Fibroblast of lung (primary cell): ENCODE measurements around the gene GCK. TPM values are rescaled to one million over a fixed set of nuclear protein-coding genes. Genes with fewer than 3 reads are reported as not detected.

Source experiments
- DNase-seq, 2 donors: peaks; one replicate each; pipeline versions ENCODE4 v3.0.0 to v3.0.0-alpha.2; 2010; ENCODE audit warnings: low read depth in 2 of 2
- H2AFZ ChIP-seq: 2 replicates; pipeline ENCODE4 v1.5.1; 2012; ENCODE audit warnings: low read length, control low read depth, inconsistent platforms
- H3K27ac ChIP-seq: 2 replicates; pipeline ENCODE4 v1.5.1; 2011; ENCODE audit warnings: low read length, control low read depth; ENCODE audit not compliant: insufficient read depth
- H3K27me3 ChIP-seq: 2 replicates; pipeline ENCODE4 v1.5.1; 2011; ENCODE audit warnings: mild to moderate bottlenecking, low read length; ENCODE audit not compliant: control insufficient read depth, insufficient read depth
- H3K36me3 ChIP-seq: 2 replicates; pipeline ENCODE4 v1.5.1; 2011; ENCODE audit warnings: low read length; ENCODE audit not compliant: control insufficient read depth, insufficient read depth
- H3K4me1 ChIP-seq: 2 replicates; pipeline ENCODE4 v1.5.1; 2011; ENCODE audit warnings: low read length; ENCODE audit not compliant: control insufficient read depth, insufficient read depth; ENCODE audit errors: extremely low read depth
- H3K4me2 ChIP-seq: 2 replicates; pipeline ENCODE4 v1.5.1; 2011; ENCODE audit warnings: low read length, control low read depth; ENCODE audit not compliant: insufficient read depth; ENCODE audit errors: extremely low read depth
- H3K4me3 ChIP-seq, 4 experiments: fragments of 200-600 bp in 1 of 4; sonication (generic) in 1 of 4; replicated peaks in 1 of 4; 2 replicates each; pipeline ENCODE4 v1.5.1; 2011 to 2016; ENCODE audit warnings: low read length in 4 of 4, low read depth in 3 of 4, mild to moderate bottlenecking in 3 of 4, control low read depth in 2 of 4, inconsistent platforms in 1 of 4, mixed read lengths in 1 of 4; ENCODE audit not compliant: insufficient read depth in 1 of 4; ENCODE audit errors: control extremely low read depth in 1 of 4
- H3K79me2 ChIP-seq: 2 replicates; pipeline ENCODE4 v1.5.1; 2012; ENCODE audit warnings: mild to moderate bottlenecking, low read length, inconsistent platforms; ENCODE audit not compliant: control insufficient read depth, insufficient read depth
- H3K9ac ChIP-seq: 2 replicates; pipeline ENCODE4 v1.5.1; 2011; ENCODE audit warnings: mild to moderate bottlenecking, low read length, control low read depth; ENCODE audit not compliant: insufficient read depth
- H3K9me3 ChIP-seq: 2 replicates; pipeline ENCODE4 v1.5.1; 2012; ENCODE audit warnings: low read depth, low read length; ENCODE audit not compliant: control insufficient read depth, insufficient read depth
- H4K20me1 ChIP-seq: 2 replicates; pipeline ENCODE4 v1.5.1; 2011; ENCODE audit warnings: low read length; ENCODE audit not compliant: control insufficient read depth, insufficient read depth; ENCODE audit errors: extremely low read depth
- EZH2 ChIP-seq: IDR thresholded peaks from 2 replicates; pipeline ENCODE4 v1.5.1; 2012; ENCODE audit warnings: low read length, control low read depth, mild to moderate bottlenecking; ENCODE audit errors: missing control alignments
- polyA plus RNA-seq, 2 donors: library from polyadenylated mRNA; depleted of rRNA in 1 of 2; stranded (reverse) in 1 of 2; unstranded in 1 of 2; fragments of >200 nt; gene quantifications; 2 replicates each; pipeline ENCODE4 v1.2.1, GENCODE V29; 2011 to 2012; ENCODE audit warnings: missing spikeins in 1 of 2
- total RNA-seq: library from RNA; depleted of rRNA; stranded (reverse); fragments of >200 nt; gene quantifications from 2 replicates; pipeline ENCODE4 v1.2.1, GENCODE V29; 2014
- TF ChIP-seq, protein P1 (sequence below), 2 donors: IDR thresholded peaks in 1 of 2; conservative IDR thresholded peaks in 1 of 2; 1 replicate in 1 of 2; 2 replicates in 1 of 2; pipeline ENCODE4 v1.5.1; 2011 to 2012; ENCODE audit warnings: low read length in 2 of 2, control low read depth in 1 of 2, inconsistent platforms in 1 of 2, low read depth in 1 of 2, mild to moderate bottlenecking in 1 of 2

The GCK gene
- total and polyA plus RNA-seq, 2 donors (not counting 1 experiment from before 2014, with no cell fraction given), result 0.14 to 1.7 TPM

GRCh38 chr7:44220358-44221112 lies 31.3 kb upstream of the GCK start:
- H3K36me3 ChIP-seq, result no peaks in the 10 kb centered on the region
- H3K9ac ChIP-seq, result no peak overlapping the region
- no peaks in the 10 kb centered on the region for H3K79me2 ChIP-seq
- H3K4me2 ChIP-seq, result no peak overlapping the region
- H3K27ac ChIP-seq, result no peak overlapping the region
- no peaks in the 10 kb centered on the region for H4K20me1 ChIP-seq
- no peak for DNase-seq
- peaks cover 11% of the 10 kb centered on the region for H3K27me3 ChIP-seq
- no peak overlapping the region for H3K4me3 ChIP-seq
- H2AFZ ChIP-seq, result no peak overlapping the region
- H3K9me3 ChIP-seq, result no peaks in the 10 kb centered on the region
- H3K4me1 ChIP-seq, result no peaks in the 10 kb centered on the region
- TF ChIP-seq EZH2, result no peak
- TF ChIP-seq, protein P1, sequence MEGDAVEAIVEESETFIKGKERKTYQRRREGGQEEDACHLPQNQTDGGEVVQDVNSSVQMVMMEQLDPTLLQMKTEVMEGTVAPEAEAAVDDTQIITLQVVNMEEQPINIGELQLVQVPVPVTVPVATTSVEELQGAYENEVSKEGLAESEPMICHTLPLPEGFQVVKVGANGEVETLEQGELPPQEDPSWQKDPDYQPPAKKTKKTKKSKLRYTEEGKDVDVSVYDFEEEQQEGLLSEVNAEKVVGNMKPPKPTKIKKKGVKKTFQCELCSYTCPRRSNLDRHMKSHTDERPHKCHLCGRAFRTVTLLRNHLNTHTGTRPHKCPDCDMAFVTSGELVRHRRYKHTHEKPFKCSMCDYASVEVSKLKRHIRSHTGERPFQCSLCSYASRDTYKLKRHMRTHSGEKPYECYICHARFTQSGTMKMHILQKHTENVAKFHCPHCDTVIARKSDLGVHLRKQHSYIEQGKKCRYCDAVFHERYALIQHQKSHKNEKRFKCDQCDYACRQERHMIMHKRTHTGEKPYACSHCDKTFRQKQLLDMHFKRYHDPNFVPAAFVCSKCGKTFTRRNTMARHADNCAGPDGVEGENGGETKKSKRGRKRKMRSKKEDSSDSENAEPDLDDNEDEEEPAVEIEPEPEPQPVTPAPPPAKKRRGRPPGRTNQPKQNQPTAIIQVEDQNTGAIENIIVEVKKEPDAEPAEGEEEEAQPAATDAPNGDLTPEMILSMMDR (conservative IDR thresholded peaks at IDR 0.05 in 1 of 2, IDR thresholded peaks at IDR 0.05 in 1 of 2; ENCODE audit: low read depth in 1 of 2, low read length in 2 of 2), result no peak

DNA sequence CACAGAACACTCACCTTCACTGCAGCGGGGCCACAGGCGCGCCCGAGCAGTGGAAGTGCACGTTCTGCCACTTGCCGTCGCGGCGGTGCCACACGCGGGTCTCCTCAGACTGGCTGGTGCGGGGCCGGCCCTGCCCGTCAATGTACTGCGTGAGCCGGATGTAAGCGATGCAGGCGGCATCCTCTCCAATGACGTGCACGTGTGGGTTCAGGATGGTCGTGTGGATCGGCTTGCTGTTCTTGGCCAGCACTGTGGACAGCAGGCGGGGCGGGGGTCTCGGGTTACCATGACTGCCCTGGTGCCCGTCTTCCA lies 30.8 kb upstream of the GCK start:
- TF ChIP-seq, protein P1 (conservative IDR thresholded peaks at IDR 0.05 in 1 of 2, IDR thresholded peaks at IDR 0.05 in 1 of 2; ENCODE audit: low read depth in 1 of 2, low read length in 2 of 2), result no peak
- no peak for TF ChIP-seq EZH2
- Histone ChIP-seq H4K20me1 (no peaks in the 10 kb centered on the region), H2AFZ (no peak overlapping the region), H3K4me1 (no peaks in the 10 kb centered on the region), H3K4me3 (no peak overlapping the region), H3K36me3 (no peaks in the 10 kb centered on the region), H3K9me3 (no peaks in the 10 kb centered on the region), H3K79me2 (no peaks in the 10 kb centered on the region), H3K9ac (no peak overlapping the region), H3K4me2 (no peak overlapping the region), H3K27me3 (peaks cover 6% of the 10 kb centered on the region), H3K27ac (no peak overlapping the region)
- DNase-seq, result no peak

DNA sequence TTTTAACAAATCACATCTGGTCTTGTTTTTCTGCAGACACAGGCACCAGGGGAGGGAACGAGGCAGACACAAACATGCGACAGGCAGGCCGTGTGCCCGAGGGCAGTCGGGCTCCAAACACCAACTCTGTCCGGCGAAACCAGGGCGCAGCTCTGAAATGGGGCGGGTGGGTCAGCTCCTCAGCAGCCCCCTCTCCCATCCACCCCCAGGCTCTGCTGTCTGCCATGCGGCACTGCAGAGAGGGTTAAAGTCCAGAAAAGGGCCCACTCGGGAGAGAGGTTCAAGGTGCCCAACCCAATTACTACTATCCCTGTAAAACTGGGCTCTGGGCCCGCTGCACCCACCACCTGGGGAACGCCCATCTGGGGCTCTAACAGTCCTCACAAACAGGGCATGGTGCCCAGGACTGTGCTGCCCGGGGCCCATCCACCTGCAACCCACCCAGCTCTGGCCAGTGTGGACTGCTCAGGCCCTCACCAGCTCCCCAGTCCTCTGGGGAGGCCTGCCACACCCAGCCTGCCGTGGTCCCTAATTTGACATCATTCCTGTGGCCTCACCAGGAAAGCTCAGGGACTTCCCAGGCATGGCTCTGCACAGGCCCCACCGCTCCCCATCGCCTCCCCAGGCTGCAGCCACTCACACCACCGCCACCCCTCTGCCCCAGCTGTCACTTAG lies 30.3 kb upstream of the GCK start:
- DNase-seq, result no peak
- Histone ChIP-seq H3K79me2 (no peaks in the 10 kb centered on the region), H3K4me1 (no peaks in the 10 kb centered on the region), H3K4me2 (no peak overlapping the region), H3K27me3 (peaks cover 2% of the 10 kb centered on the region), H3K9ac (no peak overlapping the region), H3K9me3 (no peaks in the 10 kb centered on the region), H3K36me3 (no peaks in the 10 kb centered on the region), H3K4me3 (no peak overlapping the region), H2AFZ (no peak overlapping the region), H3K27ac (no peak overlapping the region), H4K20me1 (no peaks in the 10 kb centered on the region)
- TF ChIP-seq EZH2, result no peak
